HepG2 (cell line): ENCODE data around the gene IL1R1. TPM values are rescaled to one million over a fixed set of nuclear protein-coding genes. Genes with fewer than 3 reads are reported as not detected.

Source experiments
- ATRX ChIP-seq: sonication (generic); formaldehyde crosslinking; IDR thresholded peaks from 2 replicates; pipeline ENCODE4 v1.4.0; 2020; ENCODE audit warnings: missing genetic modification reagents, borderline replicate concordance
- EEA1 ChIP-seq: sonication (generic); formaldehyde crosslinking; IDR thresholded peaks from 2 replicates; pipeline ENCODE4 v1.5.1; 2020; ENCODE audit warnings: mild to moderate bottlenecking, missing genetic modification reagents, borderline replicate concordance
- GFI1 ChIP-seq: sonication (generic); formaldehyde crosslinking; IDR thresholded peaks from 2 replicates; pipeline ENCODE4 v1.5.0; 2020; ENCODE audit warnings: missing genetic modification reagents, mild to moderate bottlenecking, borderline replicate concordance
- HIC2 ChIP-seq: sonication (generic); formaldehyde crosslinking; IDR thresholded peaks from 2 replicates; pipeline ENCODE4 v1.9.0; 2022; ENCODE audit warnings: low read depth, missing genetic modification reagents
- IRF2 ChIP-seq: IDR thresholded peaks from 2 replicates; pipeline ENCODE4 v1.6.1; 2018; ENCODE audit warnings: missing genetic modification reagents, missing compliant biosample characterization
- KLF9 ChIP-seq: IDR thresholded peaks from 2 replicates; pipeline ENCODE4 v1.6.1; 2016; ENCODE audit warnings: low read depth
- KMT2A ChIP-seq: sonication (generic); formaldehyde crosslinking; IDR thresholded peaks from 2 replicates; pipeline ENCODE4 v1.4.0; 2020; ENCODE audit warnings: missing genetic modification reagents
- SRSF9 ChIP-seq: fragments of 200-400 bp; formaldehyde crosslinking; IDR thresholded peaks from 2 replicates; pipeline ENCODE4 v1.6.1; 2018; ENCODE audit warnings: borderline replicate concordance, mild to moderate bottlenecking, low read depth, low read length; ENCODE audit not compliant: insufficient read depth, poor library complexity, severe bottlenecking
- ZNF18 ChIP-seq: sonication (generic); formaldehyde crosslinking; IDR thresholded peaks from 2 replicates; pipeline ENCODE4 v1.8.0; 2022; ENCODE audit warnings: mild to moderate bottlenecking, missing genetic modification reagents; ENCODE audit not compliant: insufficient replicate concordance
- ZNF326 ChIP-seq: sonication (generic); formaldehyde crosslinking; IDR thresholded peaks from 2 replicates; pipeline ENCODE4 v1.4.0; 2020; ENCODE audit warnings: missing genetic modification reagents, borderline replicate concordance
- ZNF446 ChIP-seq: sonication (generic); formaldehyde crosslinking; IDR thresholded peaks from 2 replicates; pipeline ENCODE4 v1.5.0; 2020; ENCODE audit warnings: mild to moderate bottlenecking, missing genetic modification reagents
- ZSCAN25 ChIP-seq: sonication (generic); formaldehyde crosslinking; IDR thresholded peaks from 2 replicates; pipeline ENCODE4 v1.8.0; 2022; ENCODE audit warnings: mild to moderate bottlenecking, missing genetic modification reagents
- polyA plus RNA-seq, 8 experiments: library from polyadenylated mRNA; depleted of rRNA in 3 of 8; stranded (reverse) in 7 of 8; unstranded in 1 of 8; fragments of >200 nt; fragmentation: Illumina TruSeq in 4 of 8; extraction: Trizol in 4 of 8; gene quantifications; 2 replicates each; pipeline versions ENCODE4 v1.2.1 to v1.2.3, GENCODE V29; 2011 to 2016; ENCODE audit warnings: low read depth in 4 of 8, missing spikeins in 1 of 8, mixed read lengths in 1 of 8; ENCODE audit not compliant: insufficient read depth in 1 of 8
- total RNA-seq, 5 experiments: library from RNA; depleted of rRNA; stranded (reverse); fragments of >200 nt; fragmentation: Illumina TruSeq; extraction: Trizol; gene quantifications; 2 replicates each; pipeline ENCODE4 v1.2.3, GENCODE V29; 2016; ENCODE audit warnings: low read depth in 1 of 5
- TF ChIP-seq, protein P1 (sequence below): sonication (generic); formaldehyde crosslinking; IDR thresholded peaks from 2 replicates; pipeline ENCODE4 v1.5.1; 2020; ENCODE audit warnings: missing genetic modification reagents, mild to moderate bottlenecking, borderline replicate concordance
- TF ChIP-seq, protein P2 (sequence below): sonication (generic); formaldehyde crosslinking; IDR thresholded peaks from 2 replicates; pipeline ENCODE4 v1.4.0; 2020; ENCODE audit warnings: missing genetic modification reagents
- TF ChIP-seq, protein P3 (sequence below): sonication (generic); formaldehyde crosslinking; IDR thresholded peaks from 2 replicates; pipeline ENCODE4 v1.4.0; 2020; ENCODE audit warnings: missing genetic modification reagents

IL1R1 gene
- total and polyA plus RNA-seq, 2 of the 13 experiments (the other 11 are each of a cell fraction or from before 2014, with no cell fraction given): 38.0 to 93.1 TPM

DNA sequence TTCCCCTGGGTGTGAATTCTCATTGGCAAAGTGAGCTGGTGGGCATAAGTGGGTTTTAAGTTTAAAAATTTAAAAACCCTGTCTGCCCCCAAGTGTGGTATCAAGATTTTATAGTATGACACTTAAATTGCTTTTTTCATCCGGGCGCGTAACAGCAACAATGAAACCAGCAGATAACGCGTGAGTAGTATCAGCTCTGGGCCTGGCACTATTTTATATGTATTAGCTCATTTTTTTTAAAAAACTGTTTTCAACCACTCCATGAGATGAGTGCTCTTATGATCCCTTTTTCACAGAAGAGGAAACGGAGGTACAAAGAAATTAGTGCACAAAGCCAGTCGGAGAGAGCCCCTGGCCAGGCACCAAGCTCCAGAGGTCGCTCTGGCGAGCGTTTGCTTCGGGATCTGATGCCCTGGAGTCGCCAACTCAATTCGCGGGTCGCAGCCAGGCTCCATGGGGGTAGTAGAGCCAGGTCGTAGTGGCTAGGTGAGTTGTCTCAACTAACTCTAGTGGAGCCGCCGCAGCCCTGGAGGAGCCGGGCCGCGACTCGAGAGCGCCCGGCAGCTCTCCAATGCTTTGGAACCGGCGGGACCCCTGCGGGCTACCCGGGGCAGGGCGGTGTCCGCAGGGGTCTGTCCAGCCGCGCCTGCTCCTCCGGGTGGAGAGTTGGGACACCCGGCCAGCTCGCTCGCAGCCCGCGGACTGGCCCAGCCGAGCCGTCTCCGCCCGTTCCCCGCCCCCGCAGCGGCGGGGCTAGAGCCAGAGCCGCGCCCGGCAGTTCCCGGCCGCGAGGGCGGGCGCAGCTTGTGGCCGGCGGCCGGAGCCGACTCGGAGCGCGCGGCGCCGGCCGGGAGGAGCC, at the start of gene IL1R1 (continued):
- TF ChIP-seq ZNF326 (CRISPR knock-in tag) (no peak), ZNF446 (CRISPR knock-in tag) (no peak), IRF2 (CRISPR knock-in tag) (0 out of 2 replicates have a peak, but pooled peaks have one; percentile 7), ZNF18 (CRISPR knock-in tag) (peak; percentile 64), ATRX (CRISPR knock-in tag) (no peak), GFI1 (CRISPR knock-in tag) (peak; percentile 45; the same call in 1 of the 2 replicates), ZSCAN25 (CRISPR knock-in tag) (no peak), SRSF9 (no peak), EEA1 (CRISPR knock-in tag) (0 out of 2 replicates have a peak, but pooled peaks have one; percentile 16), KMT2A (CRISPR knock-in tag) (peak; percentile 90; the same call in 1 of the 2 replicates), KLF9 (CRISPR knock-in tag) (no peak), HIC2 (CRISPR knock-in tag) (no peak)
- TF ChIP-seq, protein P1, sequence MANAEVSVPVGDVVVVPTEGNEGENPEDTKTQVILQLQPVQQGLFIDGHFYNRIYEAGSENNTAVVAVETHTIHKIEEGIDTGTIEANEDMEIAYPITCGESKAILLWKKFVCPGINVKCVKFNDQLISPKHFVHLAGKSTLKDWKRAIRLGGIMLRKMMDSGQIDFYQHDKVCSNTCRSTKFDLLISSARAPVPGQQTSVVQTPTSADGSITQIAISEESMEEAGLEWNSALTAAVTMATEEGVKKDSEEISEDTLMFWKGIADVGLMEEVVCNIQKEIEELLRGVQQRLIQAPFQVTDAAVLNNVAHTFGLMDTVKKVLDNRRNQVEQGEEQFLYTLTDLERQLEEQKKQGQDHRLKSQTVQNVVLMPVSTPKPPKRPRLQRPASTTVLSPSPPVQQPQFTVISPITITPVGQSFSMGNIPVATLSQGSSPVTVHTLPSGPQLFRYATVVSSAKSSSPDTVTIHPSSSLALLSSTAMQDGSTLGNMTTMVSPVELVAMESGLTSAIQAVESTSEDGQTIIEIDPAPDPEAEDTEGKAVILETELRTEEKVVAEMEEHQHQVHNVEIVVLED: no peak
- TF ChIP-seq, protein P2, sequence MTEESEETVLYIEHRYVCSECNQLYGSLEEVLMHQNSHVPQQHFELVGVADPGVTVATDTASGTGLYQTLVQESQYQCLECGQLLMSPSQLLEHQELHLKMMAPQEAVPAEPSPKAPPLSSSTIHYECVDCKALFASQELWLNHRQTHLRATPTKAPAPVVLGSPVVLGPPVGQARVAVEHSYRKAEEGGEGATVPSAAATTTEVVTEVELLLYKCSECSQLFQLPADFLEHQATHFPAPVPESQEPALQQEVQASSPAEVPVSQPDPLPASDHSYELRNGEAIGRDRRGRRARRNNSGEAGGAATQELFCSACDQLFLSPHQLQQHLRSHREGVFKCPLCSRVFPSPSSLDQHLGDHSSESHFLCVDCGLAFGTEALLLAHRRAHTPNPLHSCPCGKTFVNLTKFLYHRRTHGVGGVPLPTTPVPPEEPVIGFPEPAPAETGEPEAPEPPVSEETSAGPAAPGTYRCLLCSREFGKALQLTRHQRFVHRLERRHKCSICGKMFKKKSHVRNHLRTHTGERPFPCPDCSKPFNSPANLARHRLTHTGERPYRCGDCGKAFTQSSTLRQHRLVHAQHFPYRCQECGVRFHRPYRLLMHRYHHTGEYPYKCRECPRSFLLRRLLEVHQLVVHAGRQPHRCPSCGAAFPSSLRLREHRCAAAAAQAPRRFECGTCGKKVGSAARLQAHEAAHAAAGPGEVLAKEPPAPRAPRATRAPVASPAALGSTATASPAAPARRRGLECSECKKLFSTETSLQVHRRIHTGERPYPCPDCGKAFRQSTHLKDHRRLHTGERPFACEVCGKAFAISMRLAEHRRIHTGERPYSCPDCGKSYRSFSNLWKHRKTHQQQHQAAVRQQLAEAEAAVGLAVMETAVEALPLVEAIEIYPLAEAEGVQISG: peak; percentile 76
- TF ChIP-seq, protein P3, sequence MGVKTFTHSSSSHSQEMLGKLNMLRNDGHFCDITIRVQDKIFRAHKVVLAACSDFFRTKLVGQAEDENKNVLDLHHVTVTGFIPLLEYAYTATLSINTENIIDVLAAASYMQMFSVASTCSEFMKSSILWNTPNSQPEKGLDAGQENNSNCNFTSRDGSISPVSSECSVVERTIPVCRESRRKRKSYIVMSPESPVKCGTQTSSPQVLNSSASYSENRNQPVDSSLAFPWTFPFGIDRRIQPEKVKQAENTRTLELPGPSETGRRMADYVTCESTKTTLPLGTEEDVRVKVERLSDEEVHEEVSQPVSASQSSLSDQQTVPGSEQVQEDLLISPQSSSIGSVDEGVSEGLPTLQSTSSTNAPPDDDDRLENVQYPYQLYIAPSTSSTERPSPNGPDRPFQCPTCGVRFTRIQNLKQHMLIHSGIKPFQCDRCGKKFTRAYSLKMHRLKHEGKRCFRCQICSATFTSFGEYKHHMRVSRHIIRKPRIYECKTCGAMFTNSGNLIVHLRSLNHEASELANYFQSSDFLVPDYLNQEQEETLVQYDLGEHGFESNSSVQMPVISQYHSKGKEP: no peak
